Upper lobe of left lung (tissue), 6 donors: ENCODE results near the gene CFAP206. TPM values are rescaled to one million over a fixed set of nuclear protein-coding genes. Genes with fewer than 3 reads are reported as not detected.
"Not testable (repeated sequence)": the region's sequence is repeated elsewhere in the genome, so short reads cannot be mapped to it uniquely, and the experiment has no call there.

Experiments used
- ATAC-seq, 2 donors: fragments of 200-7000 bp; cut with Tn5 transposase; one replicate each; pipeline ENCODE4 v1.9.1; 2022; ENCODE audit warnings: mild to moderate bottlenecking in 2 of 2, moderate library complexity in 2 of 2; ENCODE audit not compliant: low FRiP score in 2 of 2
- DNase-seq, 2 donors: peaks; one replicate each; pipeline ENCODE4 v3.0.0-alpha.2; 2019 to 2020
- H3K27ac ChIP-seq, 4 donors: fragments of 200-600 bp; sonication (generic); one replicate each; pipeline ENCODE4 v1.5.1; 2016 to 2019
- H3K27me3 ChIP-seq, 4 donors: fragments of 200-600 bp; sonication (generic); one replicate each; pipeline ENCODE4 v1.5.1; 2017 to 2019
- H3K36me3 ChIP-seq, 4 donors: fragments of 200-600 bp; sonication (generic); one replicate each; pipeline ENCODE4 v1.5.1; 2016 to 2019
- H3K4me1 ChIP-seq, 4 donors: fragments of 200-600 bp; sonication (generic); one replicate each; pipeline ENCODE4 v1.5.1; 2018 to 2019
- H3K4me3 ChIP-seq, 4 donors: fragments of 200-600 bp; sonication (generic); one replicate each; pipeline ENCODE4 v1.5.1; 2017 to 2019; ENCODE audit warnings: mild to moderate bottlenecking in 2 of 4, moderate library complexity in 1 of 4
- H3K9me3 ChIP-seq, 4 donors: fragments of 200-600 bp; sonication (generic); one replicate each; pipeline ENCODE4 v1.5.1; 2018 to 2019
- CTCF ChIP-seq, 6 experiments: fragments of 450-650 bp in 4 of 6; fragments of 200-600 bp in 2 of 6; sonication (generic) in 2 of 6; IDR thresholded peaks; one replicate each; pipeline ENCODE4 v1.5.1; 2016 to 2019; ENCODE audit warnings: antibody characterized with exemption in 6 of 6
- EP300 ChIP-seq, 4 donors: sonication (generic); formaldehyde crosslinking; IDR thresholded peaks; one replicate each; pipeline ENCODE4 v1.5.1; 2017; ENCODE audit warnings: antibody characterized with exemption in 4 of 4, control low read depth in 2 of 4
- POLR2A ChIP-seq, 4 donors: fragments of 450-650 bp; IDR thresholded peaks; one replicate each; pipeline ENCODE4 v1.5.1; 2016 to 2017; ENCODE audit warnings: antibody characterized with exemption in 4 of 4, mild to moderate bottlenecking in 2 of 4
- POLR2AphosphoS5 ChIP-seq, 2 donors: sonication (generic); formaldehyde crosslinking; IDR thresholded peaks; one replicate each; pipeline ENCODE4 v1.5.1; 2017; ENCODE audit warnings: antibody characterized with exemption in 2 of 2
- WGBS, 2 donors: methylation state at CpG; one replicate each; pipeline ENCODE4 v1.1.5; 2017 to 2018; 5-methylcytosine and 5-hydroxymethylcytosine counted together
- total RNA-seq, 6 donors: library from RNA; depleted of rRNA in 4 of 6; stranded (reverse); fragments of >200 nt in 4 of 6; gene quantifications; one replicate each; pipeline versions ENCODE4 v1.1.0 to v1.2.1, GENCODE V29; 2016 to 2021
- donor health status: DM: no; HTN: no; CAD: no; lungs with moderate emphysema.
- donor health status: DM: no; HTN: yes; CAD: no; lungs with severe emphysema.

Gene CFAP206
- total RNA-seq, 6 donors from 2014 or later = 0.17 to 14.3 (median 2.4) TPM; not detected in 1

GRCh38 chr6:87482366-87482765, 74.6 kb downstream of the CFAP206 start:
- H3K27me3 ChIP-seq = no peaks in the 10 kb centered on the region
- WGBS, 2 donors = 36 to 45% methylated on average over 4 of the region's 4 CpGs
- DNase-seq = peak in 1 of 2 donors; percentile 33
- H3K4me3 ChIP-seq = no peak overlapping the region
- peaks cover 0 to 12% (median 6%) of the 10 kb centered on the region in 4 donors for H3K4me1 ChIP-seq
- peaks cover 0 to 22% (median 1%) of the 10 kb centered on the region in 4 donors for H3K36me3 ChIP-seq
- TF ChIP-seq POLR2AphosphoS5 (IDR thresholded peaks at IDR 0.05) (no peak), POLR2A (IDR thresholded peaks at IDR 0.05) (no peak), CTCF (IDR thresholded peaks at IDR 0.05) (no peak), EP300 (IDR thresholded peaks at IDR 0.05) (no peak)
- ATAC-seq = no peak
- no peaks in the 10 kb centered on the region for H3K9me3 ChIP-seq
- H3K27ac ChIP-seq = peak overlapping the region in 3 of 4 donors; percentile 2 to 22 (median 20)

- Histone ChIP-seq H3K4me1 (peaks cover 0 to 16% (median 9%) of the 10 kb centered on the region in 4 donors), H3K27ac (no peak overlapping the region), H3K27me3 (no peaks in the 10 kb centered on the region), H3K36me3 (peaks cover 0 to 9% (median 0%) of the 10 kb centered on the region in 4 donors), H3K9me3 (no peaks in the 10 kb centered on the region), H3K4me3 (no peak overlapping the region)
- DNase-seq = no peak
- no peak for ATAC-seq
- WGBS, 2 donors = 76 to 98% methylated on average over 9 of the region's 9 CpGs
- no peak for TF ChIP-seq POLR2AphosphoS5 (IDR thresholded peaks at IDR 0.05)
- no peak for TF ChIP-seq CTCF (IDR thresholded peaks at IDR 0.05)
- TF ChIP-seq EP300 (IDR thresholded peaks at IDR 0.05) = no peak
- no peak for TF ChIP-seq POLR2A (IDR thresholded peaks at IDR 0.05)
These were observed 76.2 kb downstream of the CFAP206 start for GRCh38 chr6:87483929-87484328.

- no peak for ATAC-seq
- H3K9me3 ChIP-seq = no peaks in the 10 kb centered on the region
- 82 to 96% methylated on average over 7 of the region's 7 CpGs for WGBS, 2 donors
- no peak overlapping the region for H3K4me3 ChIP-seq
- H3K36me3 ChIP-seq = peaks cover 0 to 6% (median 0%) of the 10 kb centered on the region in 4 donors
- no peaks in the 10 kb centered on the region for H3K27me3 ChIP-seq
- H3K27ac ChIP-seq = no peak overlapping the region
- no peak for TF ChIP-seq POLR2AphosphoS5 (IDR thresholded peaks at IDR 0.05)
- TF ChIP-seq POLR2A (IDR thresholded peaks at IDR 0.05) = no peak
- no peak for TF ChIP-seq EP300 (IDR thresholded peaks at IDR 0.05)
- TF ChIP-seq CTCF (IDR thresholded peaks at IDR 0.05) = no peak
- H3K4me1 ChIP-seq = peaks cover 0 to 16% (median 10%) of the 10 kb centered on the region in 4 donors
- no peak for DNase-seq
These were observed 76.7 kb downstream of the CFAP206 start for GRCh38 chr6:87484491-87484890.

DNA sequence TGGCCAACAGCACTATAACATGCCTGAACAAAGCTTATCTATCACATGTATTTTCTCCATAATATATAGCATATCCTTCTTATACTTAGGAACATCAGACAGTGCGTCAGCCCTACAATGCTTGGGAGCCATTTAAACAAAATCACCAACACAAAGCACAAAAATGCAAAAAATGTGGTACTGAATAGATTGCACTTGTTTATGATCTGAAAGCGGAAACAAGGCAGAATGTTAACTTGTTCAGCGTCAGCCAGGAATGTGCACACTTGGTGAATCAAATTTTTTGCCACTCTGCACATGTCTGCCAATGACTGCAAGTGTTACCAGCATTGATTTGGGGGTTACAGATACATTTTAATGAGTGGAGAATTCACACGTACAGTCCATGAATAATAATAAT, 79.8 kb downstream of the CFAP206 start:
- 72 to 79% methylated on average over 4 of the region's 4 CpGs for WGBS, 2 donors
- TF ChIP-seq POLR2A (IDR thresholded peaks at IDR 0.05) (no peak), CTCF (IDR thresholded peaks at IDR 0.05) (no peak), EP300 (IDR thresholded peaks at IDR 0.05) (no peak), POLR2AphosphoS5 (IDR thresholded peaks at IDR 0.05) (no peak)
- ATAC-seq (no peak), DNase-seq (no peak)
- peaks cover 0 to 15% (median 6%) of the 10 kb centered on the region in 4 donors for H3K4me1 ChIP-seq
- no peak overlapping the region for H3K4me3 ChIP-seq
- no peak overlapping the region for H3K27ac ChIP-seq
- H3K27me3 ChIP-seq = no peaks in the 10 kb centered on the region
- H3K9me3 ChIP-seq = no peaks in the 10 kb centered on the region
- peaks cover 0 to 10% (median 0%) of the 10 kb centered on the region in 4 donors for H3K36me3 ChIP-seq

DNA sequence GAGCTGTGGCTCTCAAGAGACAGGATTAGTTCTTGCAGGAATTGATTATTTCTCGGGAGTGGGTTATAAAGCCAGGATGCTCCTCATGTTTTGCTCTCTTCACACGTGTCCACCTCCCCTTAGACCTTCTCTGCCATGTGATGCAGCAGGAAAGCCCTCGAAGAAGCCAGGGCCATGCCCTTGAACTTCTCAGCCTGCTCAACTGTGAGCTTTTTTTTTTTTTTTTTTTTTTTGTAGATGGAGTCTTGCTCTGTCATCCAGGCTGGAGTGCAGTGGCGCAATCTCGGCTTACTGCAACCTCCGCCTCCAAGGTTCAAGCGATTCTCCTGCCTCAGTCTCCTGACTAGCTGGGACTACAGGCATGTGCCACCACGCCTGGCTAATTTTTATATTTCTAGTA, 81.6 kb downstream of the CFAP206 start:
- H3K9me3 ChIP-seq, H3K4me1 ChIP-seq, H3K4me3 ChIP-seq, DNase-seq, H3K27me3 ChIP-seq, H3K27ac ChIP-seq, ATAC-seq: not testable (repeated sequence)
- 87 to 99% methylated on average over 8 of the region's 8 CpGs for WGBS, 2 donors
- peaks cover 0 to 16% (median 0%) of the 10 kb centered on the region in 4 donors for H3K36me3 ChIP-seq
